22Rv1 (cell line): ENCODE results near the gene TTLL10.

Source experiments
- H3K27ac ChIP-seq: fragments of 450-650 bp; 2 replicates; pipeline ENCODE4 v1.5.1; 2017
- ZFX ChIP-seq: fragments of 450-650 bp; IDR thresholded peaks from 2 replicates; pipeline ENCODE4 v1.6.1; 2017; ENCODE audit warnings: antibody characterized with exemption, borderline replicate concordance
- TF ChIP-seq, protein P1 (sequence below): fragments of 450-650 bp; IDR thresholded peaks from 2 replicates; pipeline ENCODE4 v1.5.1; 2017; ENCODE audit warnings: mild to moderate bottlenecking

Gene TTLL10

DNA sequence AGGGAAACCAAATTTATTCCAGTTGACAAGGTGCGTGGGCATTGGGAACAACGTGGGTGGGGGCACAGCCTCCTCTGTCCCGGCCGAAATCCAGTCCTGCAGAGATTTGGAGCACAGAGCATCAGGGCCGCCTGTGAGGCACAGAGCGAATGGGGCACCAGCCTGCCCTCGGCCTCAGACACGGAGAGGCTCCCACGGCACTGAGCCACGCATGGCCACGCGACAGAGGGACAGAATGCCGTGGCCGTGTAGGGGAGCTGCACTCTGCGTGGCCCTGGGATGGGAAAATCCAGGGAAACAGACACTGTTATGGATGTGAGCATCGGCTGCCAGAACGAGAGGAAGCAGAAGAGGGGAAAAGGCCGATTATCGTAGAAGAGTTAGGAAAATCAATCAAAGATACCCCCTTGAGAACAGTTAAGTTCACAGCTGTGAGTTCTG, 44.3 kb upstream of the TTLL10 start:
- no peak for TF ChIP-seq ZFX
- TF ChIP-seq, protein P1, sequence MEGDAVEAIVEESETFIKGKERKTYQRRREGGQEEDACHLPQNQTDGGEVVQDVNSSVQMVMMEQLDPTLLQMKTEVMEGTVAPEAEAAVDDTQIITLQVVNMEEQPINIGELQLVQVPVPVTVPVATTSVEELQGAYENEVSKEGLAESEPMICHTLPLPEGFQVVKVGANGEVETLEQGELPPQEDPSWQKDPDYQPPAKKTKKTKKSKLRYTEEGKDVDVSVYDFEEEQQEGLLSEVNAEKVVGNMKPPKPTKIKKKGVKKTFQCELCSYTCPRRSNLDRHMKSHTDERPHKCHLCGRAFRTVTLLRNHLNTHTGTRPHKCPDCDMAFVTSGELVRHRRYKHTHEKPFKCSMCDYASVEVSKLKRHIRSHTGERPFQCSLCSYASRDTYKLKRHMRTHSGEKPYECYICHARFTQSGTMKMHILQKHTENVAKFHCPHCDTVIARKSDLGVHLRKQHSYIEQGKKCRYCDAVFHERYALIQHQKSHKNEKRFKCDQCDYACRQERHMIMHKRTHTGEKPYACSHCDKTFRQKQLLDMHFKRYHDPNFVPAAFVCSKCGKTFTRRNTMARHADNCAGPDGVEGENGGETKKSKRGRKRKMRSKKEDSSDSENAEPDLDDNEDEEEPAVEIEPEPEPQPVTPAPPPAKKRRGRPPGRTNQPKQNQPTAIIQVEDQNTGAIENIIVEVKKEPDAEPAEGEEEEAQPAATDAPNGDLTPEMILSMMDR, result no peak
- H3K27ac ChIP-seq, result no peak overlapping the region

DNA sequence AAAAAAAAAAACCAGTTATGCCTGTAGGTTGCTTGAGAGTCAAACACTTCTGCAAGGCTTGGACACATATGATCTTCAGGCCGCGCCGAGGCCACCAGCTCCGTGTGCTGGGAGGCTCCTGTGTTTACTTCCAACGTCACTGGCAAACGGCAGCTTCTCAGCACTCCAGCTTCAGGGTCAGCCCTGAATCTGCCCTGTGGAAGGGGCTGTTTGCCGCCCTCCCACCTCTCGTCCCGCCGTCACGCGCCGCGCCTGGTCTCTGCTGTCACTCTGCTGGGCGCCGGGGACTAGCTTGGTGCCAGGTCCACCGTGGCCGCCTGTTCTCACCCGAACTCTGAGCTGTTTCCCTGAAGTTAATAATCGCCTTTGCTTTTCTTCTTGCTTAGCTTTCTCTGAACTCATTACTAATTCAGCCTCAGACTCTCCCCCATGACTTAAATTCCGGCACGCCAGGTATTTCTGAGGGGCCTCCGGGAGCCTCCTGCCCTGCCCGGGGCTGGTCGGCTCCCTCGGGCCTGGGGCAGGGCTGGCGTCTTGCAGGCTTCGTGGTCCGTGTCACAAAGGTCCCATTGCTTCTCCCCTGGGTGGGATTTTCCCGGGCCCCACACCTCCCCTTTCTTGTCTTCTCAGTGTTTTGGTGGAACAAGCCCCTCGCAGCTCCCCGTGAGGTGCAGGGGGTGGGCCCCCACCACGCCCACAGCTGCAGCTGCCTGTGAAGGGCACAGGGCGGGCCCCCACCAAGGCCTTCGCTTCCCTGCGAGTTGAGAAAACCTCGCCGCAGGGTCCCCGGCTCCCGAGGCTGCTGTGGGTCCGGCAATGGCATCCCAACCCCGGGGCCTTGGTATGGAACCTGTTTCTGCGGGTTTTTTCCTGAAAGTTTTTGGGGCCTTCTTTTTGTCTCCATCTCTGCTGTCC, 43.2 kb upstream of the TTLL10 start:
- H3K27ac ChIP-seq, result no peak overlapping the region
- TF ChIP-seq, protein P1, result no peak
- no peak for TF ChIP-seq ZFX

DNA sequence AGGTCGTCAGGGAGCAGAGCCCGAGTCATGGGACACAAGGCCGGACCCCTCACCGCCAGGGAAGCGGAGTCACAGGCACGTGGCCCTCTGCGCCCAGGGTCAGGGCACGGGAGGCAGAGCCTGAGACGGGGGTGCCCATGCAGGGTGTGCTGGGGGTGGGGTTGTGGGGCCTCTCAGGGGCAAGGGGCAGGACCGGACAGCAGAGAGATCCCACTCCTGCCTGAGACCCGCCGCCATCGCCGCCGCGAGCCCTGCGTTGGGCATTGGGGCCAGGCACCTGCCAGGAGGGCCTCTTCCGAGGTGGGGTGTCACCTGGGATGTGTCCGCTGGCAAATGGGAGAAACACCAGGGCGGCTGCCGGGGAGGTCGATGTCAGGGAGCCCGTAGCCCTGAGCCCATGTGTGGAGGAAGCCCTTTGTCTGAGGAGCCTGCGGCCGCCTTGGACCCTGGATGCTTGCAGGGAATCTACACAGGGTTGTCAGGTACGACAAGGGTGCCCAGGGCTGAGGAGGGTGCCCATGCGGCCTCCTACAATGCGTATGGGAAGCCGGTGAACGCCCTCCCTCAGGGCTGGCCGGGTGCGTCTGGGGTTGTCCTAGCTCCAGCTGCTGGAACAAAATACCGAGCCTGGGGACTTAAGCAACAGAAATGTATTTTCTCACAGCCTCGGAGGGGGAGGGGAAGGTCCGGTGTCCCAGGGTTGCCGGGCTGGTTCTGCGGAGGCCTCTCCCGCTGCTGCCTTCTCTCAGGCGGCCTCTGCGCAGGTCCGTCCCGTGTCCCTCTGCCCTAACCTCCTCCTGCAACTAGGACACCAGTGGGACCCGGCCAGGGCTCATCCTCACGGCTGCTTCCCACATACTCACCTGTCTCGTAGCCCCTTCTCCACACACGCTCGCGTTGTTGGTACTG, 41.4 kb upstream of the TTLL10 start:
- no peak for TF ChIP-seq ZFX
- TF ChIP-seq, protein P1, result no peak
- H3K27ac ChIP-seq, result no peak overlapping the region

DNA sequence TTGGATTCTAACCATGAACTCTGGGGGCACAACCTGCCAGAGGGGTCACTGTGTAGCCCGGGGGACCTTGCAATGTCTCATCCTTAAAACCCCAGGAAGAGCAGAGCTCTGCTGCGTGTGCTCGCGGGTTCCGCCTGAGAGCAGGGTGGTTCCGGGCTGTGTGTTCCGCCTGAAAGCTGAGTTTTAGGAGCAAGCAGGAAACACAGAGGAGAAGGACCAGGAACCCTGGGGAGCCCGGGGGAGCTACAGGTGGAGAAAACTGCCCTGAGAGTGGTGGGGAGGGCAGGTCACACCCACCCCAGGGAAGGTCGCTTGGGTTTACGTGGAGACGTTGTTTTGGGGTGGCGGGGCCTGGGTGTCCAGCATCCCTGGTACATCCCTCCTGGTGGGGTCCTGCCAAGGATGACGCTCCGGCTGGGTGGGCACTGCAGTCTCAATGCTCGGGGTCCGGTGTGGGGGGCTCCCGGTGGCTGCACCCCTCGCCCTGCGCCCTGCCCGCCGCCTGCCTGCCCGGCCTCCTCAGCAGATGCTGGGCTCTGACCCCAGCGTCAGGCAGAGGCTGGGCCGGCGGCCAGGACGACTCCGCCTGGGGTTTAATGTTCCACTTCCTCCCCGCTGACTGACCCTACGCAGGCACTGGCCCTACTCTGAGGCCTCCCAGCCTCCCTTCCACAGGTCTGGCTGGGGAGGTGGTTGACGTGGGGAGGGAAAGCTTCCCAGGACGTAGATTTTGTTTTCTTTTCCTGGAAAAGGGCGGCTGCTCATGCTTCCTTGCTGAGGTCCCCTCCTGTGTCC, 40.5 kb upstream of the TTLL10 start:
- no peak for TF ChIP-seq ZFX
- TF ChIP-seq, protein P1, result no peak
- H3K27ac ChIP-seq, result no peak overlapping the region

GRCh38 chr1:1134300-1134970, 39.2 kb upstream of the TTLL10 start:
- no peak for TF ChIP-seq ZFX
- TF ChIP-seq, protein P1, result no peak
- H3K27ac ChIP-seq, result no peak overlapping the region

- no peak for TF ChIP-seq ZFX
- TF ChIP-seq, protein P1, result no peak
- no peak overlapping the region for H3K27ac ChIP-seq
Observed at GRCh38 chr1:1135339-1136136, 38.1 kb upstream of the TTLL10 start.
